Stimulated activated CD8-positive, alpha-beta memory T cell treated with anti-CD3 and anti-CD28 coated beads, Interleukin-7, amount 100 ng/mL, for 24 hours (primary cell): Measurements from ENCODE around the gene ANAPC4.

Source experiments
- DNase-seq: peaks from one replicate; pipeline ENCODE4 v3.0.0-alpha.2; 2020; ENCODE audit warnings: low read depth

Gene ANAPC4

GRCh38 chr4:25433966-25434827 lies 57.1 kb downstream of the ANAPC4 start:
- no peak for DNase-seq

- no peak for DNase-seq
Observed at GRCh38 chr4:25437926-25438325, 60.9 kb downstream of the ANAPC4 start.

GRCh38 chr4:25439918-25440477 lies 62.9 kb downstream of the ANAPC4 start:
- DNase-seq = peak; percentile 11

GRCh38 chr4:25440478-25441030 lies 63.5 kb downstream of the ANAPC4 start:
- no peak for DNase-seq

- no peak for DNase-seq
Observed at GRCh38 chr4:25441519-25442117, 64.6 kb downstream of the ANAPC4 start.

- DNase-seq = no peak
Observed at GRCh38 chr4:25442863-25443307, 65.8 kb downstream of the ANAPC4 start.

GRCh38 chr4:25443851-25444250 lies 66.8 kb downstream of the ANAPC4 start:
- DNase-seq = no peak

GRCh38 chr4:25446611-25447010 lies 69.5 kb downstream of the ANAPC4 start:
- no peak for DNase-seq

GRCh38 chr4:25448379-25449109 lies 71.5 kb downstream of the ANAPC4 start:
- DNase-seq = no peak

GRCh38 chr4:25449270-25449669 lies 72.2 kb downstream of the ANAPC4 start:
- DNase-seq = no peak

GRCh38 chr4:25449688-25450087 lies 72.6 kb downstream of the ANAPC4 start:
- DNase-seq = no peak

- DNase-seq = no peak
Observed at GRCh38 chr4:25450491-25450901, 73.4 kb downstream of the ANAPC4 start.

GRCh38 chr4:25451676-25452075 lies 74.6 kb downstream of the ANAPC4 start:
- no peak for DNase-seq

GRCh38 chr4:25452081-25452480 lies 75.0 kb downstream of the ANAPC4 start:
- DNase-seq = no peak

- no peak for DNase-seq
Observed at GRCh38 chr4:25454476-25454875, 77.4 kb downstream of the ANAPC4 start.

- no peak for DNase-seq
Observed at GRCh38 chr4:25457053-25457715, 80.1 kb downstream of the ANAPC4 start.

- no peak for DNase-seq
Observed at GRCh38 chr4:25466966-25467697, 90.1 kb downstream of the ANAPC4 start.

GRCh38 chr4:25467843-25468242 lies 90.8 kb downstream of the ANAPC4 start:
- no peak for DNase-seq
